CD4-positive, alpha-beta T cell (primary cell): ENCODE results near the gene RFWD3. TPM values are rescaled to one million over a fixed set of nuclear protein-coding genes. Genes with fewer than 3 reads are reported as not detected.
"Not testable (repeated sequence)": the region's sequence is repeated elsewhere in the genome, so short reads cannot be mapped to it uniquely, and the experiment has no call there.

Experiments
- ATAC-seq: fragments of 200-7000 bp; cut with Tn5 transposase; one replicate; pipeline ENCODE4 v1.10.0; 2022; ENCODE audit warnings: mild to moderate bottlenecking; ENCODE audit not compliant: poor library complexity
- CTCF ChIA-PET: fragments of 350-600 bp; sonication (Branson Sonifier 250); formaldehyde crosslinking; loops from one replicate; lab custom pipeline; 2021; ENCODE audit warnings: antibody characterized with exemption, inconsistent platforms; lab: Charles Lee
- POLR2A ChIA-PET: fragments of 350-600 bp; sonication (Branson Sonifier 250); formaldehyde crosslinking; loops from one replicate; lab custom pipeline; 2021; ENCODE audit warnings: antibody characterized with exemption, inconsistent platforms; lab: Charles Lee
- DNase-seq, 14 experiments: peaks; one replicate each; pipeline ENCODE4 v3.0.0-alpha.2; 2013 to 2020; ENCODE audit warnings: mixed read lengths in 2 of 14
- H3K27ac ChIP-seq, 2 donors: one replicate each; pipeline versions ENCODE4 v1.5.1 to v1.7.0; 2013; ENCODE audit warnings: low read length in 2 of 2, low read depth in 1 of 2, mild to moderate bottlenecking in 1 of 2
- H3K27me3 ChIP-seq, 2 experiments: 1 replicate in 1 of 2; 2 replicates in 1 of 2; pipeline versions ENCODE4 v1.6.1 to v1.7.0; 2013; ENCODE audit warnings: low read length in 2 of 2, control low read depth in 1 of 2, mild to moderate bottlenecking in 1 of 2, moderate library complexity in 1 of 2; ENCODE audit not compliant: insufficient read depth in 2 of 2, control insufficient read depth in 1 of 2
- H3K36me3 ChIP-seq: one replicate; pipeline ENCODE4 v1.6.1; 2013; ENCODE audit warnings: low read length, control low read depth; ENCODE audit not compliant: insufficient read depth
- H3K4me1 ChIP-seq: one replicate; pipeline ENCODE4 v1.6.1; 2013; ENCODE audit warnings: low read length, control low read depth; ENCODE audit not compliant: insufficient read depth
- H3K4me3 ChIP-seq: one replicate; pipeline ENCODE4 v1.5.1; 2013; ENCODE audit warnings: mild to moderate bottlenecking, low read length, moderate library complexity
- H3K9me3 ChIP-seq, 2 experiments: 1 replicate in 1 of 2; 2 replicates in 1 of 2; pipeline versions ENCODE4 v1.6.1 to v1.7.0; 2013; ENCODE audit warnings: low read length in 2 of 2, mild to moderate bottlenecking in 2 of 2, control low read depth in 1 of 2, moderate library complexity in 1 of 2; ENCODE audit not compliant: control insufficient read depth in 1 of 2, insufficient read depth in 1 of 2
- H3K27ac Mint-ChIP-seq: one replicate; pipeline ENCODE4 v1.8.0; 2020; ENCODE audit warnings: mixed read lengths
- H3K27me3 Mint-ChIP-seq: one replicate; pipeline ENCODE4 v1.8.0; 2021; ENCODE audit warnings: mixed read lengths
- H3K36me3 Mint-ChIP-seq: one replicate; pipeline ENCODE4 v1.8.0; 2021; ENCODE audit warnings: low read depth, mixed read lengths
- H3K4me1 Mint-ChIP-seq: one replicate; pipeline ENCODE4 v1.8.0; 2021; ENCODE audit warnings: low read depth, mixed read lengths
- H3K4me3 Mint-ChIP-seq: one replicate; pipeline ENCODE4 v1.8.0; 2020; ENCODE audit warnings: mild to moderate bottlenecking, mixed read lengths
- H3K9me3 Mint-ChIP-seq: one replicate; pipeline ENCODE4 v1.8.0; 2020; ENCODE audit warnings: mixed read lengths
- CTCF ChIP-seq: fragments of 200-600 bp; IDR thresholded peaks from one replicate; pipeline ENCODE4 v1.8.0; 2022; ENCODE audit warnings: antibody characterized with exemption, mild to moderate bottlenecking
- intact Hi-C, 2 experiments: fragments of 100-400 bp; cut with DNase I in 1 of 2; cut with micrococcal nuclease in 1 of 2; formaldehyde crosslinking; loops; one replicate each; pipeline versions ENCODE4 v1.15.1 to v1.9.0; 2023 to 2025; cut with DNase I, micrococcal nuclease
- total RNA-seq, 174 experiments: library from RNA in 2 of 174; stranded (reverse) in 2 of 174; gene quantifications; one replicate each; pipeline ENCODE4 v1.2.3 and lab custom pipeline; 2021 to 2026

The RFWD3 gene
- total RNA-seq, 2 experiments from 2014 or later, result 44.9 to 47.0 TPM

DNA sequence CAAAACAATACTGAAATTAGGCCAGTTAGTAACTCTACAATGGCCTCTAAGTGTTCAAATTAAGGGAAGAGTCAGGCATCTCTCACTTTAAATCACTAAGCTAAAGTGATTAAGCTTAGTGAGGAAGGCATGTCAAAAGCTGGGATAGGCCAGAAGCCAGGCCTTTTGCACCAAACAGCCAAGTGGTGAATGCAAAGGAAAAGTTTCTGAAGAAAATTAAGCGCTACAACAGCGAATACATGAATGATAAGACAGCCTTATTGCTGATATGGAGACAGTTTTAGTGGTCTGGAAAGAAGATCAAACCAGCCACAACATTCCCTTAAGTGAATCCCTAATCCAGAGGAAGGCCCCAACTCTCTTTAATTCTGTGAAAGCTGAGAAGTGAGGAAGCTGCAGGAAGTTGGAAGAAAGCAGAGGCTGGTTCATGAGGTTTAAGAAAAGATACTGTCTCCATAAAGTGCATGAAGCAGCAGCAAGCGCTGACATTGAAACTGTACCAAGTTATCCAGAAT is 12.1 kb downstream of the RFWD3 start:
- no peaks in the 10 kb centered on the region for H3K27me3 ChIP-seq
- POLR2A ChIA-PET, result no interaction called here
- no peak overlapping the region for H3K4me3 Mint-ChIP-seq
- no peak for DNase-seq
- no peak for TF ChIP-seq CTCF
- intact Hi-C loops, result no loop called here
- H3K36me3 ChIP-seq, result peaks cover 77% of the 10 kb centered on the region
- H3K4me3 ChIP-seq, result no peak overlapping the region
- peaks cover 71% of the 10 kb centered on the region for H3K4me1 Mint-ChIP-seq
- H3K9me3 ChIP-seq, result no peaks in the 10 kb centered on the region
- CTCF ChIA-PET, result no interaction called here
- no peaks in the 10 kb centered on the region for H3K9me3 Mint-ChIP-seq
- H3K27ac ChIP-seq, result no peak overlapping the region
- H3K36me3 Mint-ChIP-seq, result peaks cover 83% of the 10 kb centered on the region
- peak overlapping the region; percentile 66 for H3K27ac Mint-ChIP-seq
- no peak for ATAC-seq
- peaks cover 45% of the 10 kb centered on the region for H3K4me1 ChIP-seq
- H3K27me3 Mint-ChIP-seq, result no peaks in the 10 kb centered on the region

GRCh38 chr16:74652883-74653282 is 13.8 kb downstream of the RFWD3 start:
- CTCF ChIA-PET, result interaction anchor here (0.9 kb wide), 1 partner anchor 26 kb away, joined by 3 read pairs; no protein-coding TSS in a partner anchor
- H3K36me3 Mint-ChIP-seq, result peaks cover 81% of the 10 kb centered on the region

GRCh38 chr16:74652249-74652648 is 14.4 kb downstream of the RFWD3 start:
- TF ChIP-seq CTCF, result no peak
- no peak for DNase-seq
- Mint-ChIP-seq H3K27me3 (no peaks in the 10 kb centered on the region), H3K27ac (peak overlapping the region; percentile 57), H3K4me3 (no peak overlapping the region), H3K9me3 (no peaks in the 10 kb centered on the region), H3K36me3 (peaks cover 82% of the 10 kb centered on the region), H3K4me1 (peaks cover 50% of the 10 kb centered on the region)
- H3K4me1 ChIP-seq, result peaks cover 25% of the 10 kb centered on the region
- ChIA-PET POLR2A (interaction anchor here (1.5 to 1.7 kb wide), 2 partner anchors 15 to 49 kb away, joined by 4 to 6 read pairs; partner anchors contain the start of gene RFWD3), CTCF (interaction anchor here (0.9 to 1.3 kb wide), 4 partner anchors 9 to 27 kb away, joined by 3 read pairs; partner anchors contain the start of gene RFWD3)
- ATAC-seq, result no peak
- intact Hi-C loops, result no loop called here
- no peak overlapping the region for H3K4me3 ChIP-seq
- H3K27me3 ChIP-seq, result no peaks in the 10 kb centered on the region
- no peaks in the 10 kb centered on the region for H3K9me3 ChIP-seq
- no peak overlapping the region for H3K27ac ChIP-seq
- peaks cover 78% of the 10 kb centered on the region for H3K36me3 ChIP-seq

More at GRCh38 chr16:74652883-74653282, 13.8 kb downstream of the RFWD3 start:
- H3K27me3 Mint-ChIP-seq, H3K4me3 ChIP-seq, H3K4me3 Mint-ChIP-seq, H3K9me3 ChIP-seq, intact Hi-C loops, H3K27ac Mint-ChIP-seq, ATAC-seq, H3K27ac ChIP-seq, H3K9me3 Mint-ChIP-seq, H3K27me3 ChIP-seq, DNase-seq: not testable (repeated sequence)
- H3K36me3 ChIP-seq, result peaks cover 75% of the 10 kb centered on the region
- peaks cover 29% of the 10 kb centered on the region for H3K4me1 ChIP-seq
- POLR2A ChIA-PET, result interaction anchor here (1.7 kb wide), 1 partner anchor 14 kb away, joined by 6 read pairs; the partner anchor contains the start of gene RFWD3
- H3K4me1 Mint-ChIP-seq, result peaks cover 54% of the 10 kb centered on the region
